Neural progenitor cell (in vitro differentiated cells): Measurements from ENCODE around the gene MRAP. TPM values are rescaled to one million over a fixed set of nuclear protein-coding genes. Genes with fewer than 3 reads are reported as not detected.

Experiments
- DNase-seq: peaks from one replicate; pipeline ENCODE4 v3.0.0-alpha.2; 2016; ENCODE audit warnings: low spot score
- H2AFZ ChIP-seq: fragments of 200-600 bp; sonication (generic); replicated peaks from 2 replicates; pipeline ENCODE4 v1.6.1; 2016; ENCODE audit warnings: antibody characterized with exemption
- H3F3A ChIP-seq: fragments of 200-600 bp; sonication (generic); 2 replicates; pipeline ENCODE4 v1.6.1; 2016; ENCODE audit warnings: antibody characterized with exemption, low read depth
- H3K27ac ChIP-seq: fragments of 200-600 bp; sonication (generic); 2 replicates; pipeline ENCODE4 v1.5.1; 2016; ENCODE audit warnings: mild to moderate bottlenecking
- H3K27me3 ChIP-seq: fragments of 200-600 bp; sonication (generic); 2 replicates; pipeline ENCODE4 v1.6.1; 2016; ENCODE audit warnings: mild to moderate bottlenecking, moderate library complexity
- H3K36me3 ChIP-seq: fragments of 200-600 bp; sonication (generic); 2 replicates; pipeline ENCODE4 v1.5.1; 2016
- H3K4me1 ChIP-seq: fragments of 200-600 bp; sonication (generic); 2 replicates; pipeline ENCODE4 v1.6.1; 2016; ENCODE audit warnings: mixed run types
- H3K4me2 ChIP-seq: fragments of 200-600 bp; sonication (generic); 2 replicates; pipeline ENCODE4 v1.6.1; 2016
- H3K4me3 ChIP-seq: fragments of 200-600 bp; sonication (generic); 2 replicates; pipeline ENCODE4 v1.5.1; 2016
- H3K79me2 ChIP-seq: fragments of 200-600 bp; sonication (generic); 2 replicates; pipeline ENCODE4 v1.6.1; 2016; ENCODE audit warnings: low read depth
- H3K9ac ChIP-seq: fragments of 200-600 bp; sonication (generic); 2 replicates; pipeline ENCODE4 v1.6.1; 2016
- H3K9me3 ChIP-seq: fragments of 200-600 bp; sonication (generic); 2 replicates; pipeline ENCODE4 v1.5.1; 2016; ENCODE audit warnings: low read depth
- H4K20me1 ChIP-seq: fragments of 200-600 bp; sonication (generic); 2 replicates; pipeline ENCODE4 v1.6.1; 2016; ENCODE audit warnings: low read depth
- H3K27ac Mint-ChIP-seq: 3 replicates; pipeline ENCODE4 v1.8.0; 2021; ENCODE audit warnings: mixed read lengths
- H3K27me3 Mint-ChIP-seq: 2 replicates; pipeline ENCODE4 v1.8.0; 2022; ENCODE audit warnings: low read depth, mild to moderate bottlenecking, inconsistent platforms, moderate library complexity, mixed read lengths; ENCODE audit not compliant: insufficient read depth
- H3K36me3 Mint-ChIP-seq: 3 replicates; pipeline ENCODE4 v1.8.0; 2021; ENCODE audit warnings: mixed read lengths
- H3K4me1 Mint-ChIP-seq: 3 replicates; pipeline ENCODE4 v1.8.0; 2021; ENCODE audit warnings: mixed read lengths
- H3K4me3 Mint-ChIP-seq: 3 replicates; pipeline ENCODE4 v1.8.0; 2021; ENCODE audit warnings: mild to moderate bottlenecking, moderate library complexity, mixed read lengths
- H3K9me3 Mint-ChIP-seq: 3 replicates; pipeline ENCODE4 v1.8.0; 2020; ENCODE audit warnings: mixed read lengths
- EZH2 ChIP-seq: fragments of 200-600 bp; sonication (generic); IDR thresholded peaks from 2 replicates; pipeline ENCODE4 v1.6.1; 2017; ENCODE audit warnings: antibody characterized with exemption, mild to moderate bottlenecking, moderate library complexity
- EZH2phosphoT487 ChIP-seq: fragments of 200-600 bp; sonication (generic); IDR thresholded peaks from 2 replicates; pipeline ENCODE4 v1.6.1; 2017; ENCODE audit warnings: antibody characterized with exemption
- total RNA-seq: library from RNA; depleted of rRNA; stranded (reverse); fragments of >200 nt; gene quantifications from 2 replicates; pipeline ENCODE4 v1.2.3, GENCODE V29; 2015; ENCODE audit warnings: low replicate concordance
- TF ChIP-seq, protein P1 (sequence below): fragments of 200-600 bp; sonication (generic); IDR thresholded peaks from 2 replicates; pipeline ENCODE4 v1.5.1; 2017; ENCODE audit warnings: antibody characterized with exemption, mild to moderate bottlenecking

The MRAP gene
- total RNA-seq, 1 donor from 2014 or later, result not detected

DNA sequence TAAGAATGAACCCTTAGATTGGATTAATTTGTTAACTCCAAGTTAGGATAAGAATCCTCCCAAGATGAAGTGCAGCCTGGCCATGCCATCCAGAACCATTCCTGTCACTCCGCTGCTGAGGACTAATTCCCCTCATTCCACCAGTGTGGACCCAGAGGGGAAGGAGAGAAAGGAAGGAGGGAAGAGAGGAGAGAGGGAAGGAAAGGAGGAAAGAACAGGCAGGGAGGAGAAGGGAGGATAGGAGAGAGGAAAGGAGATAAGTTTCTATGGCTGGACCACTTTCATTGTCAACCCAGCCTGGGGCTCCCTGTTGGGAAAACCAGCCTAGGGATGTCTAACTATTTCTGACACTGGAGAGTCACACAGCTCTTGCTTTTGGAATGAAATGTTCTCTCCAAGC lies 4.7 kb downstream of the MRAP start:
- Histone ChIP-seq H2AFZ (no peak overlapping the region), H3F3A (peaks cover 5% of the 10 kb centered on the region), H3K9ac (no peak overlapping the region), H3K4me2 (no peak overlapping the region), H3K27me3 (no peaks in the 10 kb centered on the region), H3K79me2 (no peaks in the 10 kb centered on the region), H4K20me1 (no peaks in the 10 kb centered on the region), H3K4me3 (no peak overlapping the region), H3K36me3 (no peaks in the 10 kb centered on the region), H3K9me3 (no peaks in the 10 kb centered on the region), H3K27ac (no peak overlapping the region), H3K4me1 (no peaks in the 10 kb centered on the region)
- TF ChIP-seq EZH2, result no peak
- TF ChIP-seq, protein P1, sequence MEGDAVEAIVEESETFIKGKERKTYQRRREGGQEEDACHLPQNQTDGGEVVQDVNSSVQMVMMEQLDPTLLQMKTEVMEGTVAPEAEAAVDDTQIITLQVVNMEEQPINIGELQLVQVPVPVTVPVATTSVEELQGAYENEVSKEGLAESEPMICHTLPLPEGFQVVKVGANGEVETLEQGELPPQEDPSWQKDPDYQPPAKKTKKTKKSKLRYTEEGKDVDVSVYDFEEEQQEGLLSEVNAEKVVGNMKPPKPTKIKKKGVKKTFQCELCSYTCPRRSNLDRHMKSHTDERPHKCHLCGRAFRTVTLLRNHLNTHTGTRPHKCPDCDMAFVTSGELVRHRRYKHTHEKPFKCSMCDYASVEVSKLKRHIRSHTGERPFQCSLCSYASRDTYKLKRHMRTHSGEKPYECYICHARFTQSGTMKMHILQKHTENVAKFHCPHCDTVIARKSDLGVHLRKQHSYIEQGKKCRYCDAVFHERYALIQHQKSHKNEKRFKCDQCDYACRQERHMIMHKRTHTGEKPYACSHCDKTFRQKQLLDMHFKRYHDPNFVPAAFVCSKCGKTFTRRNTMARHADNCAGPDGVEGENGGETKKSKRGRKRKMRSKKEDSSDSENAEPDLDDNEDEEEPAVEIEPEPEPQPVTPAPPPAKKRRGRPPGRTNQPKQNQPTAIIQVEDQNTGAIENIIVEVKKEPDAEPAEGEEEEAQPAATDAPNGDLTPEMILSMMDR, result no peak
- no peak for TF ChIP-seq EZH2phosphoT487
- no peak for DNase-seq
- Mint-ChIP-seq H3K36me3 (peaks cover 20% of the 10 kb centered on the region), H3K4me1 (peaks cover 6% of the 10 kb centered on the region), H3K27me3 (peaks cover 2% of the 10 kb centered on the region), H3K27ac (no peak overlapping the region), H3K4me3 (no peak overlapping the region), H3K9me3 (no peaks in the 10 kb centered on the region)

DNA sequence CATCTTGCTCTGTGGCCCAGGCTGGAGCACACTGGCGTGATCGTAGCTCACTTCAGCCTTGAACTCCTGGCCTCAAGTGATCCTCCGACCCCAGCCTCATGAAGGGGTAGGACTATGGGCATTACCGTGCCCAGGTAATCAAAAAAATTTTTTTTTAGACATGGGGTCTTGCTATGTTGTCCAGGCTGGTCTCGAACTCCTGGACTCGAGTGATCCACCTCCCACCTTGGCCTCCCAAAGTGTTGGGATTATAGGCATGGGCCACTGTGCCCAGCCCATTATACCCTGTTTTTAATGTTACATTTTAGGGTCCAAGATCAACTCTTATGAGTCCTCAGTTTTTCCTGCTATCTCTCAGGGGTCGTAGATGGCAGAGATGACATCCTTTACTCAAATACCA lies 6.3 kb downstream of the MRAP start:
- no peaks in the 10 kb centered on the region for H3K9me3 Mint-ChIP-seq
- H3K27me3 Mint-ChIP-seq, result peaks cover 2% of the 10 kb centered on the region
- H3K4me3 ChIP-seq, result no peak overlapping the region
- peaks cover 6% of the 10 kb centered on the region for H3K4me1 Mint-ChIP-seq
- no peaks in the 10 kb centered on the region for H3K9me3 ChIP-seq
- DNase-seq, result no peak
- no peaks in the 10 kb centered on the region for H3K4me1 ChIP-seq
- TF ChIP-seq EZH2phosphoT487, result no peak
- TF ChIP-seq EZH2, result no peak
- TF ChIP-seq, protein P1, result no peak
- peaks cover 5% of the 10 kb centered on the region for H3F3A ChIP-seq
- no peaks in the 10 kb centered on the region for H3K36me3 ChIP-seq
- H3K79me2 ChIP-seq, result no peaks in the 10 kb centered on the region
- no peak overlapping the region for H3K4me2 ChIP-seq
- H3K9ac ChIP-seq, result no peak overlapping the region
- no peak overlapping the region for H2AFZ ChIP-seq
- no peaks in the 10 kb centered on the region for H4K20me1 ChIP-seq
- H3K36me3 Mint-ChIP-seq, result peaks cover 19% of the 10 kb centered on the region
- H3K27ac ChIP-seq, result no peak overlapping the region
- H3K27ac Mint-ChIP-seq, result no peak overlapping the region
- no peak overlapping the region for H3K4me3 Mint-ChIP-seq
- no peaks in the 10 kb centered on the region for H3K27me3 ChIP-seq

DNA sequence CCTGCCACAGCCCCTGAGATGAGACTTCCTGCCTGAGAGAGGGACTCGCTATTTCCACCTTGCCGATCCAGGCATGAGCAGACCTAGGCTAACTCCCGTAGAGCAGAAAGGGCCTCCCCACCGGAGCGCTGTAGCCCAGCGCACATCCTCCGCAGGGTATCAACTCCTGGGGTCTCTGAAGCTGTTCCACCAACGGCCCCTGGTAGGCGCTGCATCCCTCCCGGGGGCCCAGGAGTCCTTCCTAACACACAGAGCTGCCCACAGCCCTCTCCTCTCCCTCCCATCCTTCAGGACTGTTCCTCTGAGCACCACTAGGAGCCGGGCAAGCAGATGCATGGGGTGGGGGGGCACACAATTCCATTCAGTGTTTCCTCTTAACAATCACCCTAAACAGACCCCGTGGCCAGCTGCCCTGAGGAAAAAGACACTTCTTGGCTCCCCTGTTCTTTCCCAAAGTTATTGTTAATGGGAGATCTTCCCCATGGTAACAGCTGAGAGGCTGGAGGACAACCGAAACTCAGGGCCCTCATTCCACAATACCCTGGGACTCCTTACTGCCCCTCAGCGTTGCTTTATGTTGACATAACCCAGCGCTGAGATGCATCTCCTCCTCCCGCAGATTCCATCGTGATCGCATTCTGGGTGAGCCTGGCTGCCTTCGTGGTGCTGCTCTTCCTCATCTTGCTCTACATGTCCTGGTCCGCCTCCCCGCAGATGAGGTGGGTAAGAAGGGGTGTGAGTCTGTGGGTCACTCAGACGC lies 7.5 kb downstream of the MRAP start:
- H3K27ac Mint-ChIP-seq, result peak overlapping the region; percentile 63

More for the DNA sequence above, 7.5 kb downstream of the MRAP start:
- peaks cover 5% of the 10 kb centered on the region for H3F3A ChIP-seq
- H3K36me3 ChIP-seq, result no peaks in the 10 kb centered on the region
- DNase-seq, result peak; percentile 91
- Mint-ChIP-seq H3K4me1 (peaks cover 10% of the 10 kb centered on the region), H3K9me3 (no peaks in the 10 kb centered on the region), H3K27me3 (no peaks in the 10 kb centered on the region), H3K4me3 (no peak overlapping the region), H3K36me3 (peaks cover 10% of the 10 kb centered on the region)
- no peak overlapping the region for H3K9ac ChIP-seq
- peak overlapping the region; percentile 87 for H2AFZ ChIP-seq
- H3K9me3 ChIP-seq, result no peaks in the 10 kb centered on the region
- no peak overlapping the region for H3K27ac ChIP-seq
- no peaks in the 10 kb centered on the region for H4K20me1 ChIP-seq
- peak overlapping the region; percentile 30 for H3K4me2 ChIP-seq
- H3K4me3 ChIP-seq, result no peak overlapping the region
- H3K79me2 ChIP-seq, result no peaks in the 10 kb centered on the region
- H3K4me1 ChIP-seq, result no peaks in the 10 kb centered on the region
- TF ChIP-seq EZH2, result no peak
- no peak for TF ChIP-seq EZH2phosphoT487
- TF ChIP-seq, protein P1, result peak; percentile 88
- no peaks in the 10 kb centered on the region for H3K27me3 ChIP-seq
